T-helper 17 cell (primary cell): Measurements from ENCODE around the gene GANC. TPM values are rescaled to one million over a fixed set of nuclear protein-coding genes. Genes with fewer than 3 reads are reported as not detected.
"Not testable (repeated sequence)": the region's sequence is repeated elsewhere in the genome, so short reads cannot be mapped to it uniquely, and the experiment has no call there.

ENCODE experiments used
- ATAC-seq: fragments of 150-1000 bp; cut with Tn5 transposase; 2 replicates; pipeline ENCODE4 v1.10.0; 2021; ENCODE audit warnings: mild to moderate bottlenecking, moderate library complexity
- DNase-seq, 3 donors: peaks; one replicate each; pipeline versions ENCODE4 v3.0.0 to v3.0.0-alpha.2; 2020 to 2021
- H3K9me3 ChIP-seq: one replicate; pipeline ENCODE4 v1.7.0; 2013; ENCODE audit warnings: low read length, mild to moderate bottlenecking; ENCODE audit not compliant: control insufficient read depth, poor library complexity, severe bottlenecking
- H3K27ac Mint-ChIP-seq: one replicate; pipeline ENCODE4 v1.8.0; 2022; ENCODE audit warnings: mild to moderate bottlenecking, moderate library complexity, mixed read lengths
- H3K27me3 Mint-ChIP-seq: one replicate; pipeline ENCODE4 v1.8.0; 2022; ENCODE audit warnings: mixed read lengths
- H3K36me3 Mint-ChIP-seq: one replicate; pipeline ENCODE4 v1.8.0; 2022; ENCODE audit warnings: low read depth, mixed read lengths
- H3K4me1 Mint-ChIP-seq: one replicate; pipeline ENCODE4 v1.8.0; 2022; ENCODE audit warnings: mild to moderate bottlenecking, mixed read lengths
- H3K4me3 Mint-ChIP-seq: one replicate; pipeline ENCODE4 v1.8.0; 2022; ENCODE audit warnings: mild to moderate bottlenecking, moderate library complexity, mixed read lengths
- total RNA-seq, 4 donors: library from RNA in 2 of 4; stranded (reverse) in 2 of 4; gene quantifications; one replicate each; pipeline ENCODE4 v1.2.3 and lab custom pipeline; 2022 to 2026

The GANC gene
- total RNA-seq, 2 donors from 2014 or later, result 30.1 to 30.2 TPM

- Mint-ChIP-seq H3K4me1 (no peaks in the 10 kb centered on the region), H3K27ac (no peak overlapping the region), H3K27me3 (no peaks in the 10 kb centered on the region), H3K4me3 (no peak overlapping the region), H3K36me3 (peaks cover 3% of the 10 kb centered on the region)
- no peaks in the 10 kb centered on the region for H3K9me3 ChIP-seq
- no peak for ATAC-seq
- no peak for DNase-seq
Measured at GRCh38 chr15:42335074-42335473, 62.1 kb downstream of the GANC start.

GRCh38 chr15:42336650-42337049, 63.6 kb downstream of the GANC start:
- H3K4me3 Mint-ChIP-seq, H3K36me3 Mint-ChIP-seq, H3K4me1 Mint-ChIP-seq, H3K27ac Mint-ChIP-seq, DNase-seq, H3K9me3 ChIP-seq, ATAC-seq, H3K27me3 Mint-ChIP-seq: not testable (repeated sequence)

GRCh38 chr15:42337104-42337503, 64.1 kb downstream of the GANC start:
- not testable (repeated sequence) for H3K27me3 Mint-ChIP-seq, H3K9me3 ChIP-seq, H3K27ac Mint-ChIP-seq, H3K4me3 Mint-ChIP-seq, H3K36me3 Mint-ChIP-seq, H3K4me1 Mint-ChIP-seq, ATAC-seq, DNase-seq

- Mint-ChIP-seq H3K4me1 (no peaks in the 10 kb centered on the region), H3K27me3 (no peaks in the 10 kb centered on the region), H3K27ac (no peak overlapping the region), H3K36me3 (peaks cover 9% of the 10 kb centered on the region), H3K4me3 (no peak overlapping the region)
- H3K9me3 ChIP-seq, result no peaks in the 10 kb centered on the region
- DNase-seq (no peak), ATAC-seq (no peak)
Measured at GRCh38 chr15:42338500-42338899, 65.5 kb downstream of the GANC start.

- H3K4me1 Mint-ChIP-seq, result peaks cover 2% of the 10 kb centered on the region
- no peak for ATAC-seq
- no peak for DNase-seq
- H3K27ac Mint-ChIP-seq, result no peak overlapping the region
- H3K9me3 ChIP-seq, result no peaks in the 10 kb centered on the region
- H3K36me3 Mint-ChIP-seq, result peaks cover 10% of the 10 kb centered on the region
- H3K4me3 Mint-ChIP-seq, result no peak overlapping the region
- H3K27me3 Mint-ChIP-seq, result no peaks in the 10 kb centered on the region
Measured at GRCh38 chr15:42343596-42344232, 70.7 kb downstream of the GANC start.

- DNase-seq (no peak), ATAC-seq (no peak)
- Mint-ChIP-seq H3K4me1 (peaks cover 2% of the 10 kb centered on the region), H3K4me3 (no peak overlapping the region), H3K27ac (no peak overlapping the region), H3K36me3 (peaks cover 12% of the 10 kb centered on the region), H3K27me3 (no peaks in the 10 kb centered on the region)
- H3K9me3 ChIP-seq, result no peaks in the 10 kb centered on the region
Measured at GRCh38 chr15:42344763-42345162, 71.8 kb downstream of the GANC start.

- no peaks in the 10 kb centered on the region for H3K9me3 ChIP-seq
- ATAC-seq (no peak), DNase-seq (no peak)
- H3K4me3 Mint-ChIP-seq, result no peak overlapping the region
- H3K4me1 Mint-ChIP-seq, result peaks cover 2% of the 10 kb centered on the region
- H3K36me3 Mint-ChIP-seq, result peaks cover 12% of the 10 kb centered on the region
- H3K27ac Mint-ChIP-seq, result no peak overlapping the region
- H3K27me3 Mint-ChIP-seq, result no peaks in the 10 kb centered on the region
Measured at GRCh38 chr15:42345504-42345903, 72.5 kb downstream of the GANC start.

GRCh38 chr15:42348083-42348482, 75.1 kb downstream of the GANC start:
- ATAC-seq (no peak), DNase-seq (no peak)
- H3K27ac Mint-ChIP-seq, result no peak overlapping the region
- H3K27me3 Mint-ChIP-seq, result no peaks in the 10 kb centered on the region
- H3K9me3 ChIP-seq, result no peaks in the 10 kb centered on the region
- no peak overlapping the region for H3K4me3 Mint-ChIP-seq
- H3K4me1 Mint-ChIP-seq, result peaks cover 2% of the 10 kb centered on the region
- H3K36me3 Mint-ChIP-seq, result peaks cover 18% of the 10 kb centered on the region

- Mint-ChIP-seq H3K27ac (no peak overlapping the region), H3K4me3 (no peak overlapping the region), H3K27me3 (no peaks in the 10 kb centered on the region), H3K4me1 (peaks cover 2% of the 10 kb centered on the region), H3K36me3 (peaks cover 17% of the 10 kb centered on the region)
- H3K9me3 ChIP-seq, result no peaks in the 10 kb centered on the region
- ATAC-seq, result no peak
- DNase-seq, result no peak
Measured at GRCh38 chr15:42349186-42349585, 76.2 kb downstream of the GANC start.

- DNase-seq (no peak), ATAC-seq (no peak)
- H3K4me1 Mint-ChIP-seq, result no peaks in the 10 kb centered on the region
- H3K27me3 Mint-ChIP-seq, result no peaks in the 10 kb centered on the region
- no peak overlapping the region for H3K27ac Mint-ChIP-seq
- H3K36me3 Mint-ChIP-seq, result peaks cover 15% of the 10 kb centered on the region
- H3K4me3 Mint-ChIP-seq, result no peak overlapping the region
- no peaks in the 10 kb centered on the region for H3K9me3 ChIP-seq
Measured at GRCh38 chr15:42352401-42352800, 79.4 kb downstream of the GANC start.

- no peak overlapping the region for H3K4me3 Mint-ChIP-seq
- no peaks in the 10 kb centered on the region for H3K27me3 Mint-ChIP-seq
- peaks cover 15% of the 10 kb centered on the region for H3K36me3 Mint-ChIP-seq
- no peak overlapping the region for H3K27ac Mint-ChIP-seq
- ATAC-seq (no peak), DNase-seq (no peak)
- H3K9me3 ChIP-seq, result no peaks in the 10 kb centered on the region
- no peaks in the 10 kb centered on the region for H3K4me1 Mint-ChIP-seq
Measured at GRCh38 chr15:42353061-42353460, 80.1 kb downstream of the GANC start.

GRCh38 chr15:42354824-42355223, 81.8 kb downstream of the GANC start:
- no peaks in the 10 kb centered on the region for H3K9me3 ChIP-seq
- peaks cover 13% of the 10 kb centered on the region for H3K36me3 Mint-ChIP-seq
- ATAC-seq (no peak), DNase-seq (no peak)
- H3K4me1 Mint-ChIP-seq, result no peaks in the 10 kb centered on the region
- no peaks in the 10 kb centered on the region for H3K27me3 Mint-ChIP-seq
- no peak overlapping the region for H3K4me3 Mint-ChIP-seq
- no peak overlapping the region for H3K27ac Mint-ChIP-seq

GRCh38 chr15:42355291-42355690, 82.3 kb downstream of the GANC start:
- no peak overlapping the region for H3K4me3 Mint-ChIP-seq
- no peaks in the 10 kb centered on the region for H3K4me1 Mint-ChIP-seq
- DNase-seq (no peak), ATAC-seq (no peak)
- peaks cover 13% of the 10 kb centered on the region for H3K36me3 Mint-ChIP-seq
- no peaks in the 10 kb centered on the region for H3K9me3 ChIP-seq
- no peak overlapping the region for H3K27ac Mint-ChIP-seq
- H3K27me3 Mint-ChIP-seq, result no peaks in the 10 kb centered on the region

GRCh38 chr15:42356851-42357250, 83.8 kb downstream of the GANC start:
- no peak overlapping the region for H3K4me3 Mint-ChIP-seq
- H3K4me1 Mint-ChIP-seq, result no peaks in the 10 kb centered on the region
- H3K27ac Mint-ChIP-seq, result no peak overlapping the region
- DNase-seq, result no peak
- H3K36me3 Mint-ChIP-seq, result peaks cover 13% of the 10 kb centered on the region
- no peaks in the 10 kb centered on the region for H3K9me3 ChIP-seq
- no peaks in the 10 kb centered on the region for H3K27me3 Mint-ChIP-seq
- ATAC-seq, result no peak
